Measurements from ENCODE around the gene PNMA6E.

Gene PNMA6E

GRCh38 chrX:153401133-153401764 lies at the start of gene PNMA6E:
PNMA6E (minus strand) TSS chrX:153401350; CDS start chrX:153398849, 2,501 bp downstream.
- TF ChIP-seq CTCF (IDR thresholded peaks at IDR 0.05; ENCODE audit: low read depth, low read length): no peak
- no peak within 1 kb of the TSS for H3K4me3 ChIP-seq (replicated peaks in 1 of 2; ENCODE audit: low read depth in 2 of 2, low read length in 2 of 2)
- DNase-seq (ENCODE audit: low read depth in 2 of 2): no peak

GRCh38 chrX:153450949-153451277 lies 49.8 kb upstream of the PNMA6E start:
- H3K4me3 ChIP-seq (replicated peaks in 1 of 2; ENCODE audit: low read depth in 2 of 2, low read length in 2 of 2): no peak overlapping the region
- TF ChIP-seq CTCF (IDR thresholded peaks at IDR 0.05; ENCODE audit: low read depth, low read length): no peak
- DNase-seq (ENCODE audit: low read depth in 2 of 2): no peak

GRCh38 chrX:153450114-153450948 lies 49.2 kb upstream of the PNMA6E start:
- no peak overlapping the region for H3K4me3 ChIP-seq (replicated peaks in 1 of 2; ENCODE audit: low read depth in 2 of 2, low read length in 2 of 2)
- no peak for TF ChIP-seq CTCF (IDR thresholded peaks at IDR 0.05; ENCODE audit: low read depth, low read length)
- no peak for DNase-seq (ENCODE audit: low read depth in 2 of 2)

- no peak for TF ChIP-seq CTCF (IDR thresholded peaks at IDR 0.05; ENCODE audit: low read depth, low read length)
- DNase-seq (ENCODE audit: low read depth in 2 of 2): no peak
- H3K4me3 ChIP-seq (replicated peaks in 1 of 2; ENCODE audit: low read depth in 2 of 2, low read length in 2 of 2): no peak overlapping the region
Measured at GRCh38 chrX:153449368-153450113, 48.4 kb upstream of the PNMA6E start.

- no peak overlapping the region for H3K4me3 ChIP-seq (replicated peaks in 1 of 2; ENCODE audit: low read depth in 2 of 2, low read length in 2 of 2)
- DNase-seq (ENCODE audit: low read depth in 2 of 2): no peak
- TF ChIP-seq CTCF (IDR thresholded peaks at IDR 0.05; ENCODE audit: low read depth, low read length): no peak
Measured at GRCh38 chrX:153448556-153449367, 47.6 kb upstream of the PNMA6E start.

- H3K4me3 ChIP-seq (replicated peaks in 1 of 2; ENCODE audit: low read depth in 2 of 2, low read length in 2 of 2): no peak overlapping the region
- no peak for TF ChIP-seq CTCF (IDR thresholded peaks at IDR 0.05; ENCODE audit: low read depth, low read length)
- no peak for DNase-seq (ENCODE audit: low read depth in 2 of 2)
Measured at GRCh38 chrX:153447581-153447960, 46.4 kb upstream of the PNMA6E start.

Measured in cardiac fibroblast (primary cell).